GM19239 (cell line): ENCODE measurements around the gene UBE4A.
"Not testable (repeated sequence)": the region's sequence is repeated elsewhere in the genome, so short reads cannot be mapped to it uniquely, and the experiment has no call there.

Source experiments
- DNase-seq: peaks from one replicate; pipeline ENCODE4 v3.0.0; 2011; ENCODE audit warnings: low spot score; ENCODE audit not compliant: insufficient read length
- FAIRE-seq: peaks from 2 replicates; lab custom pipeline; 2011; peaks lifted over from hg19 to GRCh38; lab: Jason Lieb, UNC

Gene UBE4A

DNA sequence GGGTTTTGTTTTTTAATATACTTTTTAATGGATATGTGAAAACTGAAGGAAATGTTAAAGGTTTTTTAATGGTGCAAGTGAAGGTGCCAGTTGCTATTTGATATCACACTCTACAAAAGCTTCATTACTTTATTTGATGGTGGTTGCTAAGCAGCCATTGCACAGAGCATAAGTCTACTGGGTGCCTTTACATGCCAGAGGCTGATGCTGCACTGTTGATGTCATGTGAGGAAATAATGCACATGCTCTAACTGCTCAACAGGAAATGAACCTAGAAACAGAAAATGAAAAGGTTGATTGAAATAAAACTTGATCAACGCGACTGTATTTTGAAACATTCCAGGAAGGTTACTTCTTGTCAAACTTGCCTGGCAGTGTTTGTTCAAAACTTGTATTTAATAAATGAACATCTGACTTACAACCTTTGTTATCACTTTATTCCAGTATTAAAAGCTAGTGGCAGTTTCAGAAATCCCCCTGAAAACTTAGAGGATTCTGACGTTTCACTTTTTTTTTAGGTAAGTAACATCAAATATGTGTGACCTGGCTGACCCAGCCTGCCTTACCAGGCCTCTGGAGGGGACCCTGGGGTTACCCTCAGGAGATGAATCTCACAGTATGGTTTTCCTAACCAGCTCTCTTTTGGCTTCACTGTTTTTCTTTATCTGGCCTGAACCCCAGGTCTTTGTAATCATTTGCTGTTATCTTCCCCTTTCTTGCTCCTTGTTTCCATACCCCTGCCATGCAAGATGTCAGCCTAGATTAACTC lies 39.6 kb downstream of the UBE4A start:
- peak; percentile 54 for FAIRE-seq
- DNase-seq = peak; percentile 9

DNA sequence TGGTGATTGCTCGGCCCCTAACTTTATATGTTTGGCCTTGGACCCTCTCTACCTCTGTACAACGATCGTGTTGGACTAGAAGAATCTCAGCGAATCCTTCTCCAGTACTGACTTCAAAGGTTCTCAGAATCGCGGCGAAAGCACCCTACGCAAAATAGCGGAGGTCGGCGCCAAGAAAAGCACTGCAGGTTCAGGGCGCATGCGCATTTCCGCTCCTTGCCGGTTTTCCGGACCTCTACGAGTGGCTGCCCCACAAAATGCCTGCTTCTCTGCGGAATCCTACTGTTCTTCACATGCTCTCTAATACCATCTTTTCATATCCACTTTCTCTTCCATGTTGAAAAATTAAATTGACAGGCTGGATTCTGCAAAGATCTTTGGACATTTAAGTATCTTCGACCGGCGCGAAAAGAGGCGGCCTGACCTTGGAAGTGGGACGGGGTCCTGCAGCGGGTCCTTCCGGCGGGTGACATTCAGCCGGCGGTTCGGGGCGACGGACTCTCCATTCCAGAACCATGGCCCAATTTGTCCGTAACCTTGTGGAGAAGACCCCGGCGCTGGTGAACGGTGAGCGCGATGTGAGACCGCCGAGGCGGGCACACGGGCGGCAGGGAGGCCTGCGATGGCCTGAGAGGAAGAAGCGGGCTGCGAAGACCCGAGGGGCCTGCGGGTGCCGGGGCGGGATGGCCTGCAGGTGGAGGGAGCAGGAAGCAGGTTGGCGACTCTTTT lies 41.9 kb downstream of the UBE4A start, which contains the start of gene ATP5MG:
Gene ATP5MG (plus strand): TSS at position 456 of the 729 bp plus-strand sequence. CDS start 60 bp downstream, at position 516.
- DNase-seq (peak; percentile 60), FAIRE-seq (peak; percentile 98)

GRCh38 chr11:118401880-118402590 lies 42.6 kb downstream of the UBE4A start:
- no peak for DNase-seq
- FAIRE-seq = no peak

GRCh38 chr11:118402594-118402993 lies 43.2 kb downstream of the UBE4A start:
- not testable (repeated sequence) for DNase-seq, FAIRE-seq

GRCh38 chr11:118406599-118407166 lies 47.3 kb downstream of the UBE4A start:
- peak; percentile 76 for FAIRE-seq
- DNase-seq = no peak

- no peak for DNase-seq
- FAIRE-seq = peak; percentile 75
These were observed 50.8 kb downstream of the UBE4A start for GRCh38 chr11:118410055-118410745.

DNA sequence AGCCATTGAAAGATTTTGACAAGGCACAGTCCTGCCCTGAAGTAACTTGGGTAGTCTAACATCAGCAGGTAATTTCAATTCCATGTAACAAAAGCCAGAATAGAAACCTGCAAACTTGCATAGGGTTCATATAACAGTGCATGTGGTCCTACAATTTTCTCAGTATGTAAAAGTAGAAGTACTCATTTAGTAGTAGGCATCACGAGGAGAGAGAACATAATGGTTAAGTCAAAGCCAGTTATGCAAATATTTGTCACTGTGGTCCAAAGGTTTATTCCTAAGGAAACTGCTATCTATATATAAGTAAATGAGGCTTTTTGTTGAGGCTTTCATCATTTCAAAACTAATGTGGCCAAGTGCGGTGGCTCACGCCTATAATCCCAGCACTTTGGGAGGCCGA lies 52.1 kb downstream of the UBE4A start:
- FAIRE-seq (no peak), DNase-seq (no peak)

DNA sequence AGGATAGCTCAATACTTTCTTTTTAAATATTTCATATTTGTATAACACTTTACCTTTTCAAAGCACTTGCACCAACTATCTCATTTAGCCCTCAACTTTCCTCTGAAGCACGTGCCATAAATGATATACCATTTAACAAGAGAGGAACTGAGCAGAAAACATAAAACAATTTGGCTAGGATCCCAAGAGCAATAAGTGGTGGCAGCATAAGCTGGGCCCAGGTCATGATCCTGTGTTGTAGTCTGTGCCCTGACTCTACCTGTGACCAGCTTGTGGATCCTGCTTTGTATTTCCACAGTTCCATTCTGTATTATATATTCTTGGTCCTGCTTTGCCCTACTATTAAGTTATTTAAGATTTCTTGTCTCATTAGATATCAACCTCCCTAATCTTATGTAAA lies 53.5 kb downstream of the UBE4A start:
- no peak for DNase-seq
- FAIRE-seq = no peak

GRCh38 chr11:118415062-118415738 lies 55.8 kb downstream of the UBE4A start:
- FAIRE-seq = no peak
- no peak for DNase-seq

GRCh38 chr11:118415739-118416068 lies 56.3 kb downstream of the UBE4A start:
- no peak for DNase-seq
- no peak for FAIRE-seq

GRCh38 chr11:118416900-118417299 lies 57.5 kb downstream of the UBE4A start:
- not testable (repeated sequence) for FAIRE-seq, DNase-seq

DNA sequence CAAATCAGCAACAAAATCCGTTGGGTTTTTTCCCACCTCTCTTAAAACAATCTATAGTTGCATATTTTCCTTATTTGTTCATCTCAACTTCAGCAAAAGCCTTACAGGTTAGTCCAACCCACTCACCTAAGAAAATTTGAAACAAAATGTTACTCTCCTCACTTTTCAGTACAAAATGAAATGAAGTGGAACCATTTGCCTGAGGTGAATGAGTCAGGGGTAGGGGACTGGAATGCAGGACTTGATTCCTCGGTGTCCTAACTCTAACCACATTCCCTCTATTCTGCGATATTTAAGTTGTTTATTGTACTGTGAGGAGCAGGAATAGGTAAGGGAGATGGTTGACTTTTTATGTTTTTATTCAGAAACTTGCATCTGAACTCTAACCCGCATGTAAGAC lies 58.4 kb downstream of the UBE4A start:
- DNase-seq = no peak
- FAIRE-seq = no peak

DNA sequence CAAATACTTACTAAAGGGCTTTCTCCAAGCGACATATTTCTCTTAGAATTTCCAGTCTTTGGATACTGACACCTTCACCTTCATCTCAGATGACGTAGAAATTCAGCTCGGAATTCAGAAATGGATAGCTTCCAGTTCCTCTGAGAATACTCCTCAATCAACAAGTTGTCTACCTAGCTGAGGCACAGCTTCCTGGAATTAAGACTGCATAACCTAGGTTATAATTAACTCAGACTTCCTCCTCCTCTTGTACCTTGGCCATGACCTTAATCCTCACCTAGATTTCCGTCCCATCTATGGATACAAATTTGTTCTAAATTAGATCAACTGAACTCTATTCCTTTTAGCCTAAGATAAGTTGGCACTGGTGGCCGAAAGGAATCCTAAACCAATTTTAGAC lies 59.4 kb downstream of the UBE4A start:
- no peak for FAIRE-seq
- no peak for DNase-seq

GRCh38 chr11:118427707-118428106 lies 68.3 kb downstream of the UBE4A start:
- DNase-seq (no peak), FAIRE-seq (no peak)

- DNase-seq (no peak), FAIRE-seq (no peak)
These were observed 71.6 kb downstream of the UBE4A start for GRCh38 chr11:118430956-118431355.

GRCh38 chr11:118434123-118434552 lies 74.7 kb downstream of the UBE4A start:
- no peak for DNase-seq
- no peak for FAIRE-seq

DNA sequence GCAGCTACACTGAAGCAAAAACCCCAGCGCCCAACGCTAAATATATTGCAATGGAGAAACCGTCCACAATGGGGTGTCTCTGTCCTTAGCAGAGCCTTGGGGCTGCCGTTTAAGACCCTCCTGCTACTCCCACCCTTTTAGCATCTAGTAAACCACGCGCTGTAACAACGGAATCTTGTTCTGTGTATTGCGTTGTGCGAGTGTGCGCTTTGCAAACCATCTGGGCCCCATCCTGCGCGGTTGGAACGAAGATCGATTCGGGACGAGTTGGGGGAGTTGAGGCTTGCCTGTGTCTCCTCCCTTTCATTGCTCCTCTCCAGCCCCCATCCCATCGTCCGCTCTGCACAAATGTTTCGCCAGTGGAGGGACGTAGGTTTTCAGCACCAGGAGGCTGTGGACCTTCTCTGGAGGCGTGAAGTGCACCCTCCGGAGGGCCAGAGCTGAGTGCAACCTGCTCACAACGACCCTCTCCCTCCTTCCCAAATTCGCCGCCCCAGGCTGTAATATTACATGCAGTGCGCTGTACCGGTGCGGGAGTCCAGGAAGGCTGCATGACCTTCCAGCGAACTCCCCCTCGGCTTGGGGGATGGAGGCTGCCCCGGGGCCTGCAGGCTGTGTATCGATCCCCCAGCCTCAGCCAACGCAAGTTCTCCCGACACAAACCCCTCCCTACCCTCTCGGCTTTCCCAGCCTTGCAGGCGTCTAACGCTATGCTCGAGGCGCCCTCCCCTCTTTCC lies 75.3 kb downstream of the UBE4A start:
- FAIRE-seq (peak; percentile 76), DNase-seq (no peak)

DNA sequence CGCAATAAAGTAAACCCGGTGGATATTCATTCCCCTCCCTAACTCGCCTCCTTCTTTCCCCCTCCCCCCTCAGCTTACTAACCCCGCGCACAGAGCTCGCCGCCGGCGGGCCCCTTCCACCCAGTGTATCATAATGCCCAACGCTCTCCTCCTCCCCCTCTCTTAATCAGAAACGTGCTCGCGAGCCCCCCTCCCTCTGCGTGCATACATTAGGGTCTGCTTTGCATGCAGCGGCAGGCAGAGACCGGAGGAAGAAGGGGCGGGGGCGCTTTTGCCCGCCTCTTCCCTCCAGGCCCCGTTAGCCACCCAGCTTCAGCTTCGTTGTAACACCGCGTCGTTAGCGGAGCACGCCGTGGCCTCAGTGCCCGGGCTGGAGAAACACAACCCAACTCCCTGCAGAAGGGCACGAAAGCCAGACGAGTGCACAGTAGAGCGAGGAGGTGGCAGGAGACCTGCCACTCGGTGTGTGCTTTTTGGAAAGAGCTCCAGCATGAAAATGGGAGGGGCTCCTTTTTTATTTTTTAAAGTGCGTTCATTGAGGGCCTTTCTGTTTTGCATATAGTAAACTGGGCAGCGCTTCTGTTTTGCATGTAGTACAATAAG lies 76.0 kb downstream of the UBE4A start:
- FAIRE-seq = peak; percentile 74
- DNase-seq = no peak
